Measurements from ENCODE around the gene SSBP4.

GRCh38 chr19:18474366-18474887 is 55.2 kb downstream of the SSBP4 start:
- TF ChIP-seq POLR2AphosphoS5 (IDR thresholded peaks at IDR 0.05; ENCODE audit: borderline replicate concordance, low read depth, low read length) = no peak
- TF ChIP-seq EZH2 (IDR thresholded peaks at IDR 0.05) = no peak
- TF ChIP-seq FOXP2 (optimal IDR thresholded peaks at IDR 0.05; ENCODE audit: control extremely low read depth, extremely low read length, insufficient read depth) = no peak

Measured in SK-N-MC (cell line).